Keratinocyte (primary cell): ENCODE measurements around the gene SEMA3C. TPM values are rescaled to one million over a fixed set of nuclear protein-coding genes. Genes with fewer than 3 reads are reported as not detected.

Experiments
- DNase-seq: peaks from one replicate; pipeline ENCODE4 v3.0.0-alpha.2; 2011; ENCODE audit warnings: low read depth, missing footprints, low spot score
- FAIRE-seq: peaks from 2 replicates; lab custom pipeline; 2011; peaks lifted over from hg19 to GRCh38; lab: Jason Lieb, UNC
- H2AFZ ChIP-seq: 2 replicates; pipeline ENCODE4 v1.6.0; 2012; ENCODE audit warnings: low read length, control low read depth, inconsistent platforms; ENCODE audit not compliant: control insufficient read depth
- H3K27ac ChIP-seq: 2 replicates; pipeline ENCODE4 v1.5.1; 2011; ENCODE audit warnings: low read length; ENCODE audit not compliant: control insufficient read depth, insufficient read depth
- H3K27me3 ChIP-seq: 3 replicates; pipeline ENCODE4 v1.6.0; 2011; ENCODE audit warnings: low read length; ENCODE audit not compliant: control insufficient read depth, insufficient read depth; ENCODE audit errors: extremely low read depth
- H3K36me3 ChIP-seq, 2 experiments: 2 replicates in 1 of 2; 3 replicates in 1 of 2; pipeline ENCODE4 v1.5.1; 2011; ENCODE audit warnings: low read length in 2 of 2, mild to moderate bottlenecking in 1 of 2; ENCODE audit not compliant: control insufficient read depth in 2 of 2, insufficient read depth in 2 of 2; ENCODE audit errors: extremely low read depth in 1 of 2
- H3K4me1 ChIP-seq: 3 replicates; pipeline ENCODE4 v1.5.1; 2011; ENCODE audit warnings: low read length; ENCODE audit not compliant: control insufficient read depth, insufficient read depth; ENCODE audit errors: extremely low read depth
- H3K4me2 ChIP-seq: 3 replicates; pipeline ENCODE4 v1.6.0; 2011; ENCODE audit warnings: low read depth, low read length; ENCODE audit not compliant: control insufficient read depth, insufficient read depth; ENCODE audit errors: extremely low read depth
- H3K4me3 ChIP-seq, 3 experiments: fragments of 200-600 bp in 1 of 3; sonication (generic) in 1 of 3; 2 replicates in 2 of 3; 3 replicates in 1 of 3; pipeline ENCODE4 v1.5.1; 2011 to 2016; ENCODE audit warnings: low read length in 3 of 3, mild to moderate bottlenecking in 3 of 3, control low read depth in 2 of 3, inconsistent platforms in 1 of 3, low read depth in 1 of 3, mixed read lengths in 1 of 3, mixed run types in 1 of 3, moderate library complexity in 1 of 3; ENCODE audit not compliant: control insufficient read depth in 2 of 3, insufficient read depth in 2 of 3; ENCODE audit errors: extremely low read depth in 1 of 3
- H3K79me2 ChIP-seq: 2 replicates; pipeline ENCODE4 v1.6.0; 2012; ENCODE audit warnings: low read length; ENCODE audit not compliant: control insufficient read depth, insufficient read depth
- H3K9ac ChIP-seq: 3 replicates; pipeline ENCODE4 v1.6.0; 2011; ENCODE audit warnings: low read length; ENCODE audit not compliant: control insufficient read depth, insufficient read depth; ENCODE audit errors: extremely low read depth
- H3K9me1 ChIP-seq: 3 replicates; pipeline ENCODE4 v1.6.0; 2011; ENCODE audit warnings: low read length; ENCODE audit not compliant: control insufficient read depth, insufficient read depth; ENCODE audit errors: extremely low read depth
- H3K9me3 ChIP-seq: 2 replicates; pipeline ENCODE4 v1.5.1; 2012; ENCODE audit warnings: low read depth, low read length; ENCODE audit not compliant: control insufficient read depth
- H4K20me1 ChIP-seq: 3 replicates; pipeline ENCODE4 v1.6.0; 2011; ENCODE audit warnings: low read length; ENCODE audit not compliant: control insufficient read depth, insufficient read depth; ENCODE audit errors: extremely low read depth
- CTCF ChIP-seq, 3 experiments: IDR thresholded peaks in 1 of 3; conservative IDR thresholded peaks in 1 of 3; optimal IDR thresholded peaks in 1 of 3; 2 replicates in 2 of 3; 3 replicates in 1 of 3; pipeline versions ENCODE3 to v1.5.1; 2011; ENCODE audit warnings: low read length in 3 of 3, mild to moderate bottlenecking in 3 of 3, moderate library complexity in 2 of 3, control low read depth in 1 of 3, inconsistent platforms in 1 of 3; ENCODE audit not compliant: insufficient read depth in 2 of 3; ENCODE audit errors: extremely low read depth in 1 of 3
- EZH2 ChIP-seq: IDR thresholded peaks from one replicate; pipeline ENCODE4 v1.6.1; 2012; ENCODE audit warnings: inconsistent platforms, mild to moderate bottlenecking, low read length, moderate library complexity
- dilution Hi-C: fragments of 300-500 bp; cut with MboI; formaldehyde crosslinking; loops from one replicate; pipeline ENCODE4 v1.7.0; 2020; ENCODE audit warnings: low sequenced_read_pairs; ENCODE audit not compliant: extremely low pct_ligation_motif_present
- polyA plus RNA-seq, 5 experiments: library from polyadenylated mRNA; depleted of rRNA in 3 of 5; stranded (reverse) in 3 of 5; stranded (forward) in 1 of 5; unstranded in 1 of 5; fragments of >200 nt; gene quantifications; 1 replicate in 1 of 5; 2 replicates in 3 of 5; 3 replicates in 1 of 5; pipeline versions ENCODE4 v1.2.1 to v1.2.3, GENCODE V29; 2011 to 2012; ENCODE audit warnings: missing spikeins in 2 of 5, low read depth in 1 of 5, low replicate concordance in 1 of 5

Gene SEMA3C
- polyA plus RNA-seq, 1 donor (not counting 4 experiments of a cell fraction or from before 2014, with no cell fraction given) = 142 TPM

- Histone ChIP-seq H3K9me3 (no peaks in the 10 kb centered on the region), H3K4me1 (peaks cover 7% of the 10 kb centered on the region), H3K4me3 (no peak overlapping the region), H4K20me1 (no peaks in the 10 kb centered on the region), H3K36me3 (peaks cover 8 to 26% of the 10 kb centered on the region in 2 experiments), H3K27ac (no peak overlapping the region), H2AFZ (no peak overlapping the region), H3K9me1 (no peaks in the 10 kb centered on the region), H3K27me3 (no peaks in the 10 kb centered on the region), H3K9ac (no peak overlapping the region), H3K79me2 (peaks cover 78% of the 10 kb centered on the region), H3K4me2 (no peak overlapping the region)
- FAIRE-seq = no peak
- dilution Hi-C loops = no loop called here
- TF ChIP-seq EZH2 (no peak), CTCF (optimal IDR thresholded peaks at IDR 0.05 in 1 of 3, IDR thresholded peaks at IDR 0.05 in 1 of 3, conservative IDR thresholded peaks at IDR 0.05 in 1 of 3; ENCODE audit: extremely low read depth in 1 of 3, insufficient read depth in 2 of 3, low read length in 3 of 3) (no peak)
- DNase-seq = no peak
Measured at GRCh38 chr7:80907612-80908011, 11.2 kb downstream of the SEMA3C start.

GRCh38 chr7:80907141-80907601 lies 11.7 kb downstream of the SEMA3C start:
- Histone ChIP-seq H2AFZ (no peak overlapping the region), H3K27ac (no peak overlapping the region), H3K9me1 (no peaks in the 10 kb centered on the region), H3K79me2 (peaks cover 74% of the 10 kb centered on the region), H4K20me1 (no peaks in the 10 kb centered on the region), H3K4me1 (peaks cover 12% of the 10 kb centered on the region), H3K36me3 (peaks cover 8 to 22% of the 10 kb centered on the region in 2 experiments), H3K27me3 (no peaks in the 10 kb centered on the region), H3K9me3 (no peaks in the 10 kb centered on the region), H3K4me3 (no peak overlapping the region), H3K4me2 (no peak overlapping the region), H3K9ac (no peak overlapping the region)
- FAIRE-seq (no peak), DNase-seq (no peak)
- TF ChIP-seq EZH2 (no peak), CTCF (optimal IDR thresholded peaks at IDR 0.05 in 1 of 3, IDR thresholded peaks at IDR 0.05 in 1 of 3, conservative IDR thresholded peaks at IDR 0.05 in 1 of 3; ENCODE audit: extremely low read depth in 1 of 3, insufficient read depth in 2 of 3, low read length in 3 of 3) (no peak)
- dilution Hi-C loops = no loop called here
